ENCODE data around the gene PSG7.
"Not testable (repeated sequence)": the region's sequence is repeated elsewhere in the genome, so short reads cannot be mapped to it uniquely, and the experiment has no call there.

The PSG7 gene

DNA sequence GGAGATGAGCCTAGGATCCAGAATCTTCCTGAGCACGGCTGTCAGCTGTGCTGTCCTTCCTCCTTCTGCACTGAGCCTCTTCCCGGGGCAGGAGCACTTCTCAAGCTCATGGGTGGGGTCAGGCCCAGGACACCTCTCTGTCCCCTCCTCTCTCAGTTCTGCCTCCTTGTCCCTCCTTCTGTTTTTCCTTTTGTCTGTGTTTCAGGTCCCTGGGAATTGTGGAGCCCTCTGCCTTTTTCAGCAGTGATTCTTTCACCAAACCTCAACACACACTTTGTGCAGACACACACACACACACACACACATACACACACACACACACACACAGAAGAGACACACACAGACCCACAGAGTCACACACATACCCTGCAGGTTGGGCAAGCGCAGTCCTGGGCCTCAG is at the start of gene PSG7:
Gene PSG7, minus strand, starts transcription at position 101 of the 400 bp plus-strand sequence. CDS start 131 bp downstream, outside the sequence.
- DNase-seq (ENCODE audit: low spot score), result not testable (repeated sequence)

DNA sequence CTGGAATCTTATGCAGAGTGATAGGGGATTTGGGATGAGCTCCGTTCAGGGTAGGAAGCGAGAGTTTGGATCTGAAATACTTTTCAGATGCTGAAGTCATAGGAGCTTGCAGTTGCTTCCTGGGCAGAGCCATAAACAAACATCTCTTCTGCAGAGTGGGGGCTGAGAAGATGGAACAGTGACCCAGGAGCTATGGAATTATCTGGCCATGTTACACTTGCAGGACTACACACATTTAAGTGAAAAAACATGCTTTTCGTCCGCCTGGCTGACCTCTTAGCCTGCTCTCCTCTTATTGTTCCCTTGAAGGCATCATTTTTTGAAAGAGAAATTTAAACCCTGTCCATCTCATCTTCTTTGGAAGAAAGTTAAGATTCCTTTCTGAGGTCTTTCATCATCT is 48.6 kb upstream of the PSG7 start:
- no peak for DNase-seq (ENCODE audit: low spot score)

DNA sequence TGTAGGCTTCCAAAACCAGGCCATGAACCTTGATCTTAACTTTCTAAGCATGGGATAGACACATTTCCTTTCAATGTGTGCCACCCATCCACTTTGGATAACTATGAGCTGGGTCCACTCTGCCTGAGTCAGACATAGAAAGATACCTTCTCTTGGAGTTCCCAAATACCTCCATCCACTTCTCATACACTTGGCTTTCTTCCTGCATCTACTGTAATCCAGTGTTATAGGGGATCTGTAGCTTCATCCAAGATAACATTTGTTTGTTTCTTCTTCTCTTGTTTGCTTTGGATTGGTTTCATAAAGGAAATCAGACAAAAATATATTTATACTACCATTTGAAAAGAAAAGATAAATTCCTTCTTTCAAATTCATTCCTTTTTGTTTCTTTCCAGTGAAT is 45.1 kb upstream of the PSG7 start:
- not testable (repeated sequence) for DNase-seq (ENCODE audit: low spot score)

DNA sequence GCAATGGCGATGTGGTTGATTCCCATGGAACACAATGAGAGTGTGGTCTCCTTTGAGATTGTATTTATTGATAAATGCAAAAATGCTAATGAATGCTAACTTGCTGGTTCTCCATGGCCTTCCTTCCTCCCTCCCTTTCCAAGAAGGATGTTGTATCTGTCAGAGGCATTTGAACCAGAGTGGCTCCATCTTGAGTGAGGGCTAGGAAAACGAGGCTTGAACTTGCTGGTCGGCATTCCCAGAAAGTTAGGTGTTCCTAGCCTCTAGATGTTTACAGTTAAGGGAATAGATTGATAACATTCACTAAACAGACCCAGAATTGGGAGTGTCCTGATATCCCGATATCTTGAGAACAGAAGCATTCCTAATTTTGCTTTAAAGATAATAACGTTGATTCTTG is 34.4 kb upstream of the PSG7 start:
- not testable (repeated sequence) for DNase-seq (ENCODE audit: low spot score)

DNA sequence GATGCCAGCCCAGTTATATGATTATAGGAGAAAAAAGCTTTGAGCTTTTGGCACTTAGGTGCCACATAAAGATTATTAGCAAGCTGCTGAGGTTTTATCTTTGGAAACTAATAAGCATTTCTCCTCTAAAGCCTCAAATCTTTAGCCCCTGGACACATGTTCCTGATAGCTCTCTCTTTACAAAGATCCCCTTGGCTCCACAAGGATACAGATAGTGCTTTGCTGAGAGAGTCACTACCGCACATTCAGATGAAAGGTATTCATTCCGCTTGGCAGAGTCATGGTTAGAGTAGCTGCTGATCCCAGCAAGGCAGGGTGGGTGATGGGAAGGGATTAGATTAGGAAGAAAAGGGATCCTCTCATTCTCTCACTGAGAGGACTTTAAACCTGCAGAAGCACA is 28.2 kb upstream of the PSG7 start:
- no peak for DNase-seq (ENCODE audit: low spot score)

DNA sequence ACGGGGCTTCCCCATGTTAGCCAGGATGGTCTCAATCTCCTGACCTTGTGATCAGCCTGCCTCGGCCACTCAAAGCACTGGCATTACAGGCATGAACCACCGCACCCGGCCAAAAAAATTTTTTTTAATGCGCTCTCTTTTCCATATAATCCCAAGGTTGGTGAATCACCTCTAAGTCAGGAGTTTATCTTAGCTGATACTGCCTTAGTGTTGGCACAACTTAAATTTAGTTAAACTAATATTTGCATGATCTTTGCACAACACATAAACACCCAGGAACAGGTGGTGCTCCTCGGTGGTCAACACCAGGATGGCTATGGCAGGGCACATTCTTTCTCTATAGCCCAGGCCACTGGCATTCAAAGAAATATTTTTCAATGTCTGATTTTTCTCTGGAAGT is 24.1 kb upstream of the PSG7 start:
- no peak for DNase-seq (ENCODE audit: low spot score)

DNA sequence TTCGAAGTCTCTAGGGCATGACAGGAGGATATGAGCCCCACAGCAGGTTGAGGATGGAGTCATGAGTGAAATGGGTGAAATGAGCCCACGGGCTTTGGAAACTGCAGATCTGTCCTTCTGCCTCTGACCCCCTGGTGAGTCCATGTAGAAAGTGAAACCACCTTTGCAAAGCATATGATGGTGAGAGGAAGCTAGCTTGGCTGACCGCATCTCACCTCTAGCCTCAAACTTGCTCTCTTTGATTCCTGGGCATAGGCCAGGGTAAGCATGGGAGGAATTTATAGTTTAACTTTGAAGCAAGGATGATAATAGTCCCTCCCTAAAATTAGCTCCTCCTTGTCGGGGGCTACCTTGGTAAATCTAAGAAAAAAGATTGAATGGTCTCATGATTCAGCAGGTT is 15.1 kb upstream of the PSG7 start:
- DNase-seq (ENCODE audit: low spot score), result not testable (repeated sequence)

DNA sequence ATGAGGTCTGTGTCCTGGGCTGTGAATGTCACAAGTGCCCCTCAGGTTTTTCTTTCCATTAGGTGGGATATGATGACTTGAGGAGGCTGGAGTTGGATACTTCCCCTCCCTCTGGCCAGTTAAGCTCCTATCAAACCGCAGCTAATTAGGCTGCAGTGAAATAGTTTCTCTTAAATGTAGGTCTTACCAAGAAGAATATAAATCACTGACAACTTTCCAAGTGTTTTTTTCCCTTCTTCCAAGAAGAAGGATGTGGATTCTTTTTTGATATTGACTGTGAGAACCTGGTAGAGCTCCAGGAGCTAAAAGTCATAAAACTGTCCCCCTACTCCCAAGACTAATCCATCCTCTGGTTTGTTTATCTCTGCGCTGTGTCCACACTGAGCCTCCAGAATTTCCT is 14.5 kb upstream of the PSG7 start:
- DNase-seq (ENCODE audit: low spot score), result not testable (repeated sequence)

DNA sequence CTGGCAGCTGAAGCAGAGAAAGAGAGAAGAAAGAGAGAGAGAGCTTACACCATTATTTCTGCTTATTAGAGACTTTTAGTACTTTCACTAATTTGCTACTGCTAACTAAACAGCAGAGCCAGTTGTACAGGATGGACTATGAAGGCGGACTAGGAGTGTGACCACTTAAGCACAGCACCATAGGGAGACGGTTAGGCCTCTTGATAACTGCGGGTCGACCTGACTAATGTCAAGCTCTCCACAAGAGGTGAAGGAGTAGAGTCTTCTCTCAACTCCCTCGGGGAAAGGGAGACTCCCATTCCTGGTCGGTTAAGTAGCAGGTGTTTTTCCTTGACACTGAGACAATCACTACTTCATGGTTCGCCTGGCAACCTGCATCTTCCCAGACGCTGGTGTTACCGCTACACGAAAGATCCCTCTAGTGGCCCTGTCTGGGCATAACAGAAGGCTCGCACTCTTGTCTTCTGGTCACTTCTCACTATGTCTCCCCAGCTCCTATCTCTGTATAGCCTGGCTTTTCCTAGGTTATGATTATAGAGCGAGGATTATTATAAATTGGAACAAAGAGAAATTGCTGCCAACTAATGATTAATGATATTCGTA is 5.3 kb upstream of the PSG7 start:
- DNase-seq (ENCODE audit: low spot score), result no peak

DNA sequence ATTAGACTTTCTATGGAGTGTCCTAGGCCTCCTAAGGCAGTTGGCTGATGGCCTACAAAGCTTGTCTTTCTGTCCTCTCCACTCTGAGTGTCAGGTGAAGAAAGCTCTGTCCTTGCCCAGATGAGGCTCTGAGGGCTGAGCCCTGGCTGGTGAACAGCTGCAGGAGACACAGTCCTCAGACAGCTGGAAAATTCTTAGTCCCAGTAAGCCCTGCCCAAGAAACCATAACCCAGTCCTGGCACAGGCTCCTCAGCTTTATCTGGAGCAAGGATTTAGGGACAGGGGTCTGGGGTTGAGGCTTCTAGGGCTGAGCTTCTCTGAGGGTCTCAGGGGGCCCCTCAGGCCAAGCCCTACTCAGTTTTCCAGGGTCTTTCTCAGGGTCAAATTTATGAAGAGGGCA is 2.3 kb downstream of the PSG7 start:
- not testable (repeated sequence) for DNase-seq (ENCODE audit: low spot score)

DNA sequence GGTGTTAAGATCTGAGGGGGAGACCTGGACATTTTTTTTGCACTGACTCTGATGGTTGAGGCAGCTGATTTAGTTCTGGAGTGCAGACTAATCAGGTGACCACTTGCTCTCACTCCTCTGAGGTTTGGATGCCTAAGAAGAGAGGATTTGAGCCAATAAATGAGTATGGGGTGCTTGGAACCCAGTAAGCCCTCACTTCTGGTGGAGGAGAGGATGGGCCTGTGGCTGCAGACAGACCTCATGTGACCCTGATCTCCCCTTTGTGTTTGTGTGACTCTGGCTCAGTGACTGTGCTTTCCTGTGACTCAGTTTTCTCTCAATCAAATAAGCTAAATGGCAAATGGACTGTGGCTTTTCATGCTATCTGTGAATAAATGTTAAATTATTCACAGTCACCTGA is 2.8 kb downstream of the PSG7 start:
- DNase-seq (ENCODE audit: low spot score), result not testable (repeated sequence)

DNA sequence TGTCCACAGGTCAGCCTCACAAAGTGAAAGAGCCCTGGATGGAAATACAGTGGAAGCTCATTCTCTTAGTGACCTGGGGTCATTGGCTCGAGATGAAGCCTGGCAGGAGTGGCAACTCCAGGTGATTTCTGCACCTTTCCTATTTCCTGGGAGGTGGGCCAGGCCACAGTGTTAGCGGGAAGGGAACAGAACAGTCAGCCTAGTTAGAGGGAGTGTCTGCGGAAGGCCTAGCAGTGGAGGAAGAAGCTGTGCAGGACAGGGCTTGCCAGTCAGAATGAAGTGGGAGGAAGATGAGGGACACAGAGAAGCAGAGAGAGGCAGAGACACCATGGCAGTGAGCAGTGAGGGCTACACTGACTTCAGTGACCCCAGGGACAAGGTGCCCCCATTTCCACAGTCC is 3.6 kb downstream of the PSG7 start:
- DNase-seq (ENCODE audit: low spot score), result not testable (repeated sequence)

DNA sequence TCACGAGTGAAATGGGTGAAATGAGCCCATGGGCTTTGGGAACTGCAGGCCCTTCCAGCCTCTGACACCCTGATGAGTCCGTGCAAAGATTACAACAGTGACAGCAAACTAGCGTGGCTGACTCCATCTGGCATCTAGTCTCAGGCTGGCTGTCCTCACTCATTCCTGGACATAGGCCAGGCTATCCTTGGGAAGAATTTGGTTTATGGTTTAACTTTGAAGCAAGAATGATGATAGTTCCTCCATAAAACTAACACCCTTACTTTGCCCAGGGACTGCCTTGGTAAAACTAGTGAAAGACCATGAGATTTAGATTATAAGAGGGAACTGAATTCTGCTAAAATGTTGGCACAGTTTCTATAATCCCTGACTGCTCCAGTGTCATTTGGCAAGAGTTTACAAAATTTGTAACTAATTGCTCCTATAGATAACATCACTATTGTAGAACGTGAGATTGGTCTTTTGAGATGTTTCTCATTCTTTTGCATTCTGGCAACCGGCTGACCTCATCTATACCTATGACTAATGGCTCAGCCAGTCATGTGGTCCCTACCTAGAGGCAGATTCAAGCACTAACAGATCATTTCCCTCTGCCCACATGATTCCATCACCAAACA is 4.4 kb downstream of the PSG7 start:
- not testable (repeated sequence) for DNase-seq (ENCODE audit: low spot score)

DNA sequence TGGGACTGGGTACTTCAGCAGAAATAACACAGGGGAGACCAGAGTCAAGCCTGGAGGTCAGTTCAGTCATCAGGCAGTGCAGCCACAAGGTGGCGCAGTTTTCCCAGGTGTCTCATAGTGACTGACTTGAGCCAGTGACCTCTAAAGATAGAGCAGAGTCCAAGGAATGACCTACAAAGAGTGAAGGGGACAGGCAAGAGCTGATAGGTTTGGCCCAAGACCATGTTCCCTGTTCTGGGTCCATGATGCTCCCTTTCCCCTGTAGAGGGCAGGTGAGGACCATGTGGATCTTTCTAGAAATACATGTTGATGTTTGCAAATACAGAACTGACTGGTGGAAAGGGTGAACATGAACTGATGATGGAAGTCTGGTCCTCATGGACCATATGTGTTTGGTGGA is 6.8 kb downstream of the PSG7 start:
- not testable (repeated sequence) for DNase-seq (ENCODE audit: low spot score)

DNA sequence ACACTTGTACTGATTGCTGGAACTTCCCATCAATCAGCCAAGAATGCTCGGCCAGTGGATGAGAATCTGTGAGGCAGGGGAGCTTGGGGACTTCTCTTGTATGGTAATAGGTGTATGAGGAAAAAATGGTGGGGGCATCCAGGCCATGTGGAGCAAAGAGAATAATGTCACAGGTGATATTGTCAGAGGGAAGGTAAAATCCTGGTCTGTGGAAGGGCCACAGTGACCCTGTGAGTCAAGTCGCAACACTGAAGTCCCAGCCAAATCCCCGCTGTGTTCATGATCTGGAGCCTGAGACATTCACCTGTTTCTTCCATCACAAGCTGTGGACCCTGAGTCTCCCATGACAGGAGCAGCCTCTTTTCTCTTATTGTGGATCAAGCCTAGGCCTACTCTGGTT is 8.1 kb downstream of the PSG7 start:
- DNase-seq (ENCODE audit: low spot score), result no peak

DNA sequence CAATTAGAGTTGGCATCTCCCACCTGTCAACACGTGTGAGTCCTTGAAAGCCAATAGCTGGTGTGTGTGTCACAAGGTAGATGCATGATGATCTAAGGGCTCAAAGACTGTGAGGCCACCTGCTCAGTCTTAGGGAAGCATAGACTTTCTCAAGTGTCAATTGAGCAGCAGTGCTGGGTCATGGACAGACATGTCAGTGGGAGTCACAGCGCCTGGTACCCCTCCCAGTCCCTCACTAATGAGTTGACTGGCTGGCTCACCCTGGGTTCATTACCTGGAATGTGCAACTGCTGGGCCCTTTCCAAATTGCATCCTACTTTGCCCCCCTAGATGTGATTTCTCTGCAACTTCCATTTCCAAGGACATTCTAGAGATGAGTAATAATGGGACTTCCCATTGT is 10.2 kb downstream of the PSG7 start:
- no peak for DNase-seq (ENCODE audit: low spot score)

DNA sequence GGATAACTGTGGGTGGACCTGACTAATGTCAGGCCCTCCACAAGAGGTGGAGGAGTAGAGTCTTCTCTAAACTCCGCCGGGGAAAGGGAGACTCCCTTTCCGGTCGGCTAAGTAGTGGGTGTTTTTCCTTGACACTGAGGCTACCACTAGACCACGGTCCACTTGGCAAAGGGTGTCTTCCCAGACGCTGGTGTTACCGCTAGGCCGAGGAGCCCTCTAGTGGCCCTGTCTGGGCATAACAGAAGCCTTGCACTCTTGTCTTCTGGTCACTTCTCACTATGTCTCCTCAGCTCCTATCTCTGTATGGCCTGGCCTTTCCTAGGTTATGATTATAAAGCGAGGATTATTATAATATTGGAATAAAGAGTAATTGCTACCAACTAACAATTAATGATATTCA is 13.9 kb downstream of the PSG7 start:
- DNase-seq (ENCODE audit: low spot score), result not testable (repeated sequence)

DNA sequence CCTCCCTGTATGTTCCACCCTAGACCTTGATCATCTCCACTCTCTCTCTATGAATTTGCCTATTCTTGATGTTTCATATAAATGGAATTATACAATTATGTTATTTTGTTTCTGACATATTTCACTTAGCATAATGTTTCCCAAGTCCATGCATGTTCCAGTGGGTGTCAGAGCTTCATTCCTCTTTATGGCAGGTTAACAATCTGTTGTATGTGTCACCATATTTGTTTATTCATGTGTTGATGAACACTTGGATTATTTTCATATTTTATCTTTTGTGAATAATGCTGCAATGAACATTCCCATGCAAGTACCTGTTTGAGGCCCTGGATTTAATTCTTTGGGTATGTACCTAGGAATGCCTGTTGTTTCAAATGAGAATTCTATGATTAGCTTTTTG is 16.0 kb downstream of the PSG7 start:
- not testable (repeated sequence) for DNase-seq (ENCODE audit: low spot score)

DNA sequence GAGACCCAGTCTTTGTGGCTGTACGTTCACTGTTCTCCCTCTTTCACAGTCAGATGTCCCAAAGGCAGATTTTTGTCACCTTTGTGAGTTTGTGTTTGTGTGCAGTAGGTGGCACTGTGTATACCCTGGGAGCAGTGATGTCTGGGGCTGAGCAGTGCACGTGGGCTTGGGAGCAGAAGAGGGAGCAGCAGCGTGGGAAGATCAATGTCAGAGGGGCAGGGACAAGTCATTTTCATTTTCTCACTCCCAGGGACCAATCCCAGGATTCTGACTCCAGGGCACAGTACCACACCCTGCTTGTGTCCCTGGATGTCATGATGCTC is 17.3 kb downstream of the PSG7 start:
- no peak for DNase-seq (ENCODE audit: low spot score)

DNA sequence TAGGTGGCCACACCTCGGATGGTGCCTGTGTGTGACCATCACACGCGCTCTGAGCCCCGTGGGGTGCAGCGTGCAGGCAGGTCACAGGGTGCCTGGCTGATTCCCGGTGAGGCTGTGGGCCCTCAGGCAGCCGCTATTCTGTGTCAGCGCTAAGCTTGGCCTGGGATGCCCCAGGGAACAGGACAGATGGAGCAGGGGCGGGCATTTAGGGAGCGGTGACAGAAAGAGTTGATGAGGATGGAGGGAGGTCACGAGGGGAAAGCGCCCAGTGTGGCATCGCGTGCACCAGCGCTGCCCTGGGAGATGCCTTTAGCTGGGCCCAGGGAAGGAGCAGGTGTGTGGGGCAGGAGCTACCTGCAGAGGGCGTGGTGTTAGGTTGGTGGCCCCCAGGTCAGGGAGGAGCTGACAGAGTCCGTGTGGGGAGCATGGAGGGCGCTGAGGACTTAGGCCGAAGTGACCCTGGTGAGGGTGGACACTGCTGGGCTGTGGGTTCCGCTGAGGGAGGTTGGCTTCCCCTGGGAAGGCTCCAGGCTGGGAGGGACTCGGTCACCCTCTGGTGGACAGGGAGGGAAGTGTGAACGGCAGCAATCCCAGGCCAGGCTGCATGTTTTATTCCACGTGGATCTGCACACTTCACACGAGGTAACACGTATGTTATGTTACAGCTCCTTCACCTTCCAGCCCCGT is 17.8 kb downstream of the PSG7 start:
- DNase-seq (ENCODE audit: low spot score), result not testable (repeated sequence)

DNA sequence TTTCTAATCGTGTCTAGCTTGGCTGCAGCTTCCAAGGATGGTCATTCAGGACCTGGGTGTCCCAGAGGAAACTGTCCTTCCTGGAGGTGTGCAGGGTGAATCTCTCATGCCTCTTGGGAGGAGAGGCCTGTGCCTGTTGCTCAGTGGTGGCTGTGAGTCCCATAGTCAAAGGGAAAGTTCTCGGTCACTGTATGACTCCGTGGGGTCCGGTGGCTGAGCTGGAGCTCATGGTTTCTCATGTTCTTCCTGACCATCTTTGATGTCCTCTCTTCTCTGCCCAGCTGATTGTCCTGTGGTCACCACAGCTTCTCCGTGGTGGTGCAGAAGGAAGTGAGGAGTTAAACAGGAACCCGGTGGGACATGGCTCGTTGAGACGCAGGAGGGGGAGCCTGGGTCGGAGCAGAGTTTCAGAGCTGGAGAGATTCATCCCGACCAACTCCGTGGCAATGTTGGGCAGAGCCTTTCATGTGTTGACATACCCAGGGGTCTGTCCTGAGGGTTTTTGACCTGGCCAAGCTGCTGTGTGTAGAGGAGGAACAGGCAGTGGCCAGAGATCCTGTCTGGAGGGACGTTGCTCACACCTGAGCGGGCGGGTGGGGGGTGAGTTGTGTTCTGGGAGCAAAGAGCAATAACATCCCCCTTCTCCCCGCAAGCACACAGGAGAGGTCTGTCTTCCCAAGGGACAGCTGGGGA is 18.5 kb downstream of the PSG7 start:
- not testable (repeated sequence) for DNase-seq (ENCODE audit: low spot score)

DNA sequence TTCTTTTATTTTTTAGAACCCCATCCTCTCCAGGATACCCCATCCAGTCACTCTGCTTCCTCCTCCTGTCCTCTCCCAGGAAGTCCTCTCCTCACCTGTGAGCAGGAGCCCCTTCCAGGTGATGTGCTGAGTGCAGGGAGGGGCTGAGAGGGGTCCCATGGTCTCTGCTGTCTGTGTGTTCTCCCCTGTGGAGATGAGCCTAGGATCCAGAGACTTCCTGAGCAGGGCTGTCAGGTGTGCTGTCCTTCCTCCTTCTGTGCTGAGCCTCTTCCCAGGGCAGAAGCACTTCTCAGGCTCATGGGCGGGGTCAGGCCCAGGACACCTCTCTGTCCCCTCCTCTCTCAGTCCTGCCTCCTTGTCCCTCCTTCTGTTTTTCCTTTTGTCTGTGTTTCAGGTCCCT is 19.4 kb downstream of the PSG7 start, which contains the start of gene PSG6:
Gene PSG6, minus strand, starts transcription at position 261 of the 400 bp plus-strand sequence. Its CDS starts 102 bp downstream, at position 159.
- not testable (repeated sequence) for DNase-seq (ENCODE audit: low spot score)

DNA sequence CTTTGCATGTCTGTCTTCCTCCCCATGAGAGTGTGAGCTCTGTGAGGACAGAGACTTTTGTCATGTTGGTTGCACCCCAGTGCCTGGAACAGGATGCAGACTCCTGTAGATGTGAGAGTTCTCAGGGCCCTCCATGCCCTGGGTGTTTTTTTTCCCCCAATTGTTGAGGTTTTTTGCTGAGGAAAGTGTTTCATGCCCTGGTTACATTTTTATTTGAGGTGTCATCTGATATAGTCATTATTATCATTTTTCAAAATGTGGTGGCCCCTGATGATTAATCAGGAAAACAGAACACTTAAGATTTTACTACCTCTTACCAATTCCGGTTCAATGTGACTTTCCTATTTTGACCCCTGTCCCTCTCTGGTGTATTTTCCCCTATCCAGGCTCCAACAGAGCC is 20.1 kb downstream of the PSG7 start:
- not testable (repeated sequence) for DNase-seq (ENCODE audit: low spot score)

All from ecto neural progenitor cell (in vitro differentiated cells).